Measurements from ENCODE around the gene SLC30A9.

SLC30A9 gene

DNA sequence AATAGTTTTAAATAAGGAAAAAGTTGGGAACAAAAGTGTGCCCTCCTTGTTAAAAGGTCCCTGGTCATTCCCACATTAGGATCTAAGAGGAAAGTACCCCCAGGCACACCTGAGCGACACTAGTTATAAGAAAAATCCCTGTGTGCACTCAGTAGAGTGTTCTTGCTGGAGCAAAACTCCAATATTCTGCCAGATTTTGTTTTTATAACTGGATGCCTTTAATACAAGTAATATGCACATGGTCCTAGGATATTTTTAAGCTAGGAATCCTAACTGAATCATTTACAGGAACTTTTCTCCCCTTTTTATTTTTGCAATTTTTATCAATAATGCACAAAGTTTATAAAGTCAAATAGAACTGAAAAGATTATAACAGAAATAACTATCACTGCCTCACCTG lies 93.5 kb downstream of the SLC30A9 start:
- TF ChIP-seq ZNF843 (tag by site-specific recombination; IDR thresholded peaks at IDR 0.05): no peak
- TF ChIP-seq ZNF791 (tag by site-specific recombination; IDR thresholded peaks at IDR 0.05): no peak
- TF ChIP-seq ZNF549 (tag by site-specific recombination; IDR thresholded peaks at IDR 0.05): no peak
- TF ChIP-seq ZBTB20 (tag by site-specific recombination; IDR thresholded peaks at IDR 0.05): no peak
- TF ChIP-seq ZNF837 (tag by site-specific recombination; IDR thresholded peaks at IDR 0.05): no peak
- TF ChIP-seq KLF10 (tag by site-specific recombination; IDR thresholded peaks at IDR 0.05): no peak
- TF ChIP-seq ZFP69B (tag by site-specific recombination; IDR thresholded peaks at IDR 0.05): no peak
- no peak for TF ChIP-seq ZNF660 (tag by site-specific recombination; IDR thresholded peaks at IDR 0.05)
- no peak for TF ChIP-seq SALL2 (tag by site-specific recombination; IDR thresholded peaks at IDR 0.05; ENCODE audit: borderline replicate concordance)
- no peak for TF ChIP-seq ZNF585B (tag by site-specific recombination; IDR thresholded peaks at IDR 0.05)
- TF ChIP-seq, protein P1, sequence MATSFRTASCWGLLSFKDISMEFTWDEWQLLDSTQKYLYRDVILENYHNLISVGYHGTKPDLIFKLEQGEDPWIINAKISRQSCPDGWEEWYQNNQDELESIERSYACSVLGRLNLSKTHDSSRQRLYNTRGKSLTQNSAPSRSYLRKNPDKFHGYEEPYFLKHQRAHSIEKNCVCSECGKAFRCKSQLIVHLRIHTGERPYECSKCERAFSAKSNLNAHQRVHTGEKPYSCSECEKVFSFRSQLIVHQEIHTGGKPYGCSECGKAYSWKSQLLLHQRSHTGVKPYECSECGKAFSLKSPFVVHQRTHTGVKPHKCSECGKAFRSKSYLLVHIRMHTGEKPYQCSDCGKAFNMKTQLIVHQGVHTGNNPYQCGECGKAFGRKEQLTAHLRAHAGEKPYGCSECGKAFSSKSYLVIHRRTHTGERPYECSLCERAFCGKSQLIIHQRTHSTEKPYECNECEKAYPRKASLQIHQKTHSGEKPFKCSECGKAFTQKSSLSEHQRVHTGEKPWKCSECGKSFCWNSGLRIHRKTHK (tag by site-specific recombination; IDR thresholded peaks at IDR 0.05): no peak
- TF ChIP-seq ZNF157 (tag by site-specific recombination; IDR thresholded peaks at IDR 0.05): no peak
- TF ChIP-seq, protein P2, sequence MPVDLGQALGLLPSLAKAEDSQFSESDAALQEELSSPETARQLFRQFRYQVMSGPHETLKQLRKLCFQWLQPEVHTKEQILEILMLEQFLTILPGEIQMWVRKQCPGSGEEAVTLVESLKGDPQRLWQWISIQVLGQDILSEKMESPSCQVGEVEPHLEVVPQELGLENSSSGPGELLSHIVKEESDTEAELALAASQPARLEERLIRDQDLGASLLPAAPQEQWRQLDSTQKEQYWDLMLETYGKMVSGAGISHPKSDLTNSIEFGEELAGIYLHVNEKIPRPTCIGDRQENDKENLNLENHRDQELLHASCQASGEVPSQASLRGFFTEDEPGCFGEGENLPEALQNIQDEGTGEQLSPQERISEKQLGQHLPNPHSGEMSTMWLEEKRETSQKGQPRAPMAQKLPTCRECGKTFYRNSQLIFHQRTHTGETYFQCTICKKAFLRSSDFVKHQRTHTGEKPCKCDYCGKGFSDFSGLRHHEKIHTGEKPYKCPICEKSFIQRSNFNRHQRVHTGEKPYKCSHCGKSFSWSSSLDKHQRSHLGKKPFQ (tag by site-specific recombination; IDR thresholded peaks at IDR 0.05): no peak
- TF ChIP-seq ZNF621 (tag by site-specific recombination; IDR thresholded peaks at IDR 0.05): no peak
- H3K4me1 ChIP-seq (ENCODE audit: control insufficient read depth, insufficient read depth, low read length): no peaks in the 10 kb centered on the region
- no peaks in the 10 kb centered on the region for H3K9me3 ChIP-seq (ENCODE audit: control insufficient read depth, insufficient read depth, low read depth, low read length)
- CTCF ChIA-PET: no interaction called here
- POLR2A ChIA-PET: no interaction called here
- H3K36me3 ChIP-seq (ENCODE audit: control insufficient read depth in 2 of 2, insufficient read depth in 1 of 2, low read length in 2 of 2): peaks cover 0 to 29% of the 10 kb centered on the region in 2 experiments; a peak in 2 of 3 replicates
- H3K27ac ChIP-seq (ENCODE audit: extremely low read depth, low read depth, low read length): no peak overlapping the region
- no peak overlapping the region for H3K4me3 ChIP-seq (ENCODE audit: low read depth, low read length)

DNA sequence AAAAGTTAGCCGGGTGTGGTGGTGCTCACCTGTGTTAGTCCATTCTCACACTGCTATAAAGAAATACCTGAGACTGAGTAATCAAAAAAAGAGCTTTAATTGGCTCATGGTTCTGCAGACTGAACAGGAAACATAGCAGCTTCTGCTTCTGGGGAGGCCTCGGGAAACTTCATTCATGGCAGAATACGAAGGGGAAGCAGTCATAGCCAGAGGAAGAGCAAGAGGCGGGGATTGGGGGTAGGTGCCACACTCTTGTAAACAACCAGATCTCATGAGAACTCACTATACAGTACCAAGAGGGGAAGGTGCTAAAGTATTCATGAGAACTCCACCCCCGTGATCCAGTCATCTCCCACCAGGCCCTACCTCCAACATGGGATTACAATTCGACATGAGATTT lies 98.1 kb downstream of the SLC30A9 start:
- Histone ChIP-seq H3K9me3 (ENCODE audit: control insufficient read depth, insufficient read depth, low read depth, low read length) (no peaks in the 10 kb centered on the region), H3K4me1 (ENCODE audit: control insufficient read depth, insufficient read depth, low read length) (no peaks in the 10 kb centered on the region), H3K27ac (ENCODE audit: extremely low read depth, low read depth, low read length) (no peak overlapping the region), H3K4me3 (ENCODE audit: low read depth, low read length) (no peak overlapping the region), H3K36me3 (ENCODE audit: control insufficient read depth in 2 of 2, insufficient read depth in 1 of 2, low read length in 2 of 2) (peaks cover 0 to 17% of the 10 kb centered on the region in 2 experiments; a peak in 2 of 3 replicates)
- ChIA-PET POLR2A (no interaction called here), CTCF (no interaction called here)
- TF ChIP-seq HOXA7 (CRISPR knock-in tag; IDR thresholded peaks at IDR 0.05; ENCODE audit: borderline replicate concordance) (no peak), ZNF670 (tag by site-specific recombination; IDR thresholded peaks at IDR 0.05; ENCODE audit: low read depth) (no peak), ZNF791 (tag by site-specific recombination; IDR thresholded peaks at IDR 0.05) (no peak), ZNF785 (tag by site-specific recombination; IDR thresholded peaks at IDR 0.05) (no peak), ZNF658 (tag by site-specific recombination; IDR thresholded peaks at IDR 0.05) (no peak), ZNF560 (tag by site-specific recombination; IDR thresholded peaks at IDR 0.05; ENCODE audit: borderline replicate concordance) (no peak), GLI2 (tag by site-specific recombination; IDR thresholded peaks at IDR 0.05; ENCODE audit: borderline replicate concordance, low read depth) (no peak), ZNF214 (tag by site-specific recombination; IDR thresholded peaks at IDR 0.05; ENCODE audit: borderline replicate concordance) (no peak), ZNF510 (tag by site-specific recombination; IDR thresholded peaks at IDR 0.05; ENCODE audit: insufficient replicate concordance) (no peak)
- TF ChIP-seq, protein P3, sequence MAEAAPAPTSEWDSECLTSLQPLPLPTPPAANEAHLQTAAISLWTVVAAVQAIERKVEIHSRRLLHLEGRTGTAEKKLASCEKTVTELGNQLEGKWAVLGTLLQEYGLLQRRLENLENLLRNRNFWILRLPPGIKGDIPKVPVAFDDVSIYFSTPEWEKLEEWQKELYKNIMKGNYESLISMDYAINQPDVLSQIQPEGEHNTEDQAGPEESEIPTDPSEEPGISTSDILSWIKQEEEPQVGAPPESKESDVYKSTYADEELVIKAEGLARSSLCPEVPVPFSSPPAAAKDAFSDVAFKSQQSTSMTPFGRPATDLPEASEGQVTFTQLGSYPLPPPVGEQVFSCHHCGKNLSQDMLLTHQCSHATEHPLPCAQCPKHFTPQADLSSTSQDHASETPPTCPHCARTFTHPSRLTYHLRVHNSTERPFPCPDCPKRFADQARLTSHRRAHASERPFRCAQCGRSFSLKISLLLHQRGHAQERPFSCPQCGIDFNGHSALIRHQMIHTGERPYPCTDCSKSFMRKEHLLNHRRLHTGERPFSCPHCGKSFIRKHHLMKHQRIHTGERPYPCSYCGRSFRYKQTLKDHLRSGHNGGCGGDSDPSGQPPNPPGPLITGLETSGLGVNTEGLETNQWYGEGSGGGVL (tag by site-specific recombination; IDR thresholded peaks at IDR 0.05): no peak
- TF ChIP-seq, protein P4, sequence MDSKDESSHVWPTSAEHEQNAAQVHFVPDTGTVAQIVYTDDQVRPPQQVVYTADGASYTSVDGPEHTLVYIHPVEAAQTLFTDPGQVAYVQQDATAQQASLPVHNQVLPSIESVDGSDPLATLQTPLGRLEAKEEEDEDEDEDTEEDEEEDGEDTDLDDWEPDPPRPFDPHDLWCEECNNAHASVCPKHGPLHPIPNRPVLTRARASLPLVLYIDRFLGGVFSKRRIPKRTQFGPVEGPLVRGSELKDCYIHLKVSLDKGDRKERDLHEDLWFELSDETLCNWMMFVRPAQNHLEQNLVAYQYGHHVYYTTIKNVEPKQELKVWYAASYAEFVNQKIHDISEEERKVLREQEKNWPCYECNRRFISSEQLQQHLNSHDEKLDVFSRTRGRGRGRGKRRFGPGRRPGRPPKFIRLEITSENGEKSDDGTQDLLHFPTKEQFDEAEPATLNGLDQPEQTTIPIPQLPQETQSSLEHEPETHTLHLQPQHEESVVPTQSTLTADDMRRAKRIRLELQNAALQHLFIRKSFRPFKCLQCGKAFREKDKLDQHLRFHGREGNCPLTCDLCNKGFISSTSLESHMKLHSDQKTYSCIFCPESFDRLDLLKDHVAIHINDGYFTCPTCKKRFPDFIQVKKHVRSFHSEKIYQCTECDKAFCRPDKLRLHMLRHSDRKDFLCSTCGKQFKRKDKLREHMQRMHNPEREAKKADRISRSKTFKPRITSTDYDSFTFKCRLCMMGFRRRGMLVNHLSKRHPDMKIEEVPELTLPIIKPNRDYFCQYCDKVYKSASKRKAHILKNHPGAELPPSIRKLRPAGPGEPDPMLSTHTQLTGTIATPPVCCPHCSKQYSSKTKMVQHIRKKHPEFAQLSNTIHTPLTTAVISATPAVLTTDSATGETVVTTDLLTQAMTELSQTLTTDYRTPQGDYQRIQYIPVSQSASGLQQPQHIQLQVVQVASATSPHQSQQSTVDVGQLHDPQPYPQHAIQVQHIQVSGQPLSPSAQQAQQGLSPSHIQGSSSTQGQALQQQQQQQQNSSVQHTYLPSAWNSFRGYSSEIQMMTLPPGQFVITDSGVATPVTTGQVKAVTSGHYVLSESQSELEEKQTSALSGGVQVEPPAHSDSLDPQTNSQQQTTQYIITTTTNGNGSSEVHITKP (tag by site-specific recombination; IDR thresholded peaks at IDR 0.05): no peak
- TF ChIP-seq, protein P5, sequence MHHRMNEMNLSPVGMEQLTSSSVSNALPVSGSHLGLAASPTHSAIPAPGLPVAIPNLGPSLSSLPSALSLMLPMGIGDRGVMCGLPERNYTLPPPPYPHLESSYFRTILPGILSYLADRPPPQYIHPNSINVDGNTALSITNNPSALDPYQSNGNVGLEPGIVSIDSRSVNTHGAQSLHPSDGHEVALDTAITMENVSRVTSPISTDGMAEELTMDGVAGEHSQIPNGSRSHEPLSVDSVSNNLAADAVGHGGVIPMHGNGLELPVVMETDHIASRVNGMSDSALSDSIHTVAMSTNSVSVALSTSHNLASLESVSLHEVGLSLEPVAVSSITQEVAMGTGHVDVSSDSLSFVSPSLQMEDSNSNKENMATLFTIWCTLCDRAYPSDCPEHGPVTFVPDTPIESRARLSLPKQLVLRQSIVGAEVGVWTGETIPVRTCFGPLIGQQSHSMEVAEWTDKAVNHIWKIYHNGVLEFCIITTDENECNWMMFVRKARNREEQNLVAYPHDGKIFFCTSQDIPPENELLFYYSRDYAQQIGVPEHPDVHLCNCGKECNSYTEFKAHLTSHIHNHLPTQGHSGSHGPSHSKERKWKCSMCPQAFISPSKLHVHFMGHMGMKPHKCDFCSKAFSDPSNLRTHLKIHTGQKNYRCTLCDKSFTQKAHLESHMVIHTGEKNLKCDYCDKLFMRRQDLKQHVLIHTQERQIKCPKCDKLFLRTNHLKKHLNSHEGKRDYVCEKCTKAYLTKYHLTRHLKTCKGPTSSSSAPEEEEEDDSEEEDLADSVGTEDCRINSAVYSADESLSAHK (tag by site-specific recombination; IDR thresholded peaks at IDR 0.05): no peak

Data from HEK293 (cell line).